Nephron (organoid): Measurements from ENCODE around the gene RFC2.
"Not testable (repeated sequence)": the region's sequence is repeated elsewhere in the genome, so short reads cannot be mapped to it uniquely, and the experiment has no call there.

ENCODE experiments used
- H3K27ac Mint-ChIP-seq, 3 experiments: 2 replicates each; pipeline ENCODE4 v1.8.0; 2020; ENCODE audit warnings: mixed read lengths in 3 of 3, mild to moderate bottlenecking in 2 of 3, moderate library complexity in 1 of 3
- H3K27me3 Mint-ChIP-seq: 2 replicates; pipeline ENCODE4 v1.8.0; 2021; ENCODE audit warnings: low read depth, mild to moderate bottlenecking, moderate library complexity, mixed read lengths
- H3K36me3 Mint-ChIP-seq: 2 replicates; pipeline ENCODE4 v1.8.0; 2020; ENCODE audit warnings: low read depth, mixed read lengths
- H3K4me1 Mint-ChIP-seq: 2 replicates; pipeline ENCODE4 v1.8.0; 2020; ENCODE audit warnings: mixed read lengths
- H3K4me3 Mint-ChIP-seq, 3 experiments: 2 replicates each; pipeline ENCODE4 v1.8.0; 2020; ENCODE audit warnings: mild to moderate bottlenecking in 3 of 3, mixed read lengths in 3 of 3, moderate library complexity in 2 of 3
- H3K9me3 Mint-ChIP-seq: 2 replicates; pipeline ENCODE4 v1.8.0; 2020; ENCODE audit warnings: mixed read lengths
- CTCF ChIP-seq, 3 experiments: fragments of 200-600 bp; sonication (generic); IDR thresholded peaks; one replicate each; pipeline ENCODE4 v1.5.0; 2021; ENCODE audit warnings: antibody characterized with exemption in 3 of 3; ENCODE audit not compliant: unreplicated experiment in 3 of 3

RFC2 gene

GRCh38 chr7:74256491-74257408 is 2.6 kb upstream of the RFC2 start:
- Mint-ChIP-seq H3K27me3 (no peaks in the 10 kb centered on the region), H3K4me1 (peaks cover 19% of the 10 kb centered on the region), H3K4me3 (peak overlapping the region; percentile 80 to 97 (median 82)), H3K36me3 (peaks cover 5% of the 10 kb centered on the region), H3K9me3 (no peaks in the 10 kb centered on the region), H3K27ac (peak overlapping the region; percentile 59 to 80 (median 79))
- no peak for TF ChIP-seq CTCF (IDR thresholded peaks at IDR 0.05; ENCODE audit: unreplicated experiment in 3 of 3)

- H3K27me3 Mint-ChIP-seq, H3K9me3 Mint-ChIP-seq: not testable (repeated sequence)
- H3K27ac Mint-ChIP-seq: peak overlapping the region in 1 of 3 experiments; percentile 32
- peak overlapping the region; percentile 82 to 98 (median 97) for H3K4me3 Mint-ChIP-seq
- H3K4me1 Mint-ChIP-seq: peaks cover 19% of the 10 kb centered on the region
- peaks cover 13% of the 10 kb centered on the region for H3K36me3 Mint-ChIP-seq
Measured at GRCh38 chr7:74255461-74255860, 1.3 kb upstream of the RFC2 start.

GRCh38 chr7:74254858-74255379 is 720 bp upstream of the RFC2 start:
- H3K4me3 Mint-ChIP-seq: peak overlapping the region; percentile 97 to 98 (median 97)
- no peak for TF ChIP-seq CTCF (IDR thresholded peaks at IDR 0.05; ENCODE audit: unreplicated experiment in 3 of 3)

GRCh38 chr7:74253835-74254128 is 417 bp downstream of the RFC2 start:
- H3K4me3 Mint-ChIP-seq: peak overlapping the region; percentile 97 to 98 (median 97)
- no peaks in the 10 kb centered on the region for H3K9me3 Mint-ChIP-seq
- H3K27me3 Mint-ChIP-seq: no peaks in the 10 kb centered on the region
- H3K27ac Mint-ChIP-seq: peak overlapping the region; percentile 90 to 98 (median 96)
- H3K36me3 Mint-ChIP-seq: peaks cover 27% of the 10 kb centered on the region
- peaks cover 19% of the 10 kb centered on the region for H3K4me1 Mint-ChIP-seq
- no peak for TF ChIP-seq CTCF (IDR thresholded peaks at IDR 0.05; ENCODE audit: unreplicated experiment in 3 of 3)

More at GRCh38 chr7:74254858-74255379, 720 bp upstream of the RFC2 start:
- H3K4me1 Mint-ChIP-seq: peaks cover 19% of the 10 kb centered on the region
- H3K27ac Mint-ChIP-seq: peak overlapping the region; percentile 90 to 98 (median 96)
- peaks cover 17% of the 10 kb centered on the region for H3K36me3 Mint-ChIP-seq
- H3K27me3 Mint-ChIP-seq: no peaks in the 10 kb centered on the region
- H3K9me3 Mint-ChIP-seq: no peaks in the 10 kb centered on the region

- peak overlapping the region; percentile 97 to 98 (median 97) for H3K4me3 Mint-ChIP-seq
- H3K9me3 Mint-ChIP-seq: no peaks in the 10 kb centered on the region
- peak overlapping the region; percentile 90 to 98 (median 96) for H3K27ac Mint-ChIP-seq
- TF ChIP-seq CTCF (IDR thresholded peaks at IDR 0.05; ENCODE audit: unreplicated experiment in 3 of 3): no peak
- no peaks in the 10 kb centered on the region for H3K27me3 Mint-ChIP-seq
- peaks cover 30% of the 10 kb centered on the region for H3K36me3 Mint-ChIP-seq
- peaks cover 19% of the 10 kb centered on the region for H3K4me1 Mint-ChIP-seq
Measured at GRCh38 chr7:74253331-74253730, 868 bp downstream of the RFC2 start.

- Mint-ChIP-seq H3K27ac (peak overlapping the region in 1 of 3 experiments; percentile 90), H3K4me3 (peak overlapping the region; percentile 82 to 98 (median 97)), H3K4me1 (peaks cover 19% of the 10 kb centered on the region), H3K9me3 (no peaks in the 10 kb centered on the region), H3K36me3 (peaks cover 34% of the 10 kb centered on the region), H3K27me3 (no peaks in the 10 kb centered on the region)
- TF ChIP-seq CTCF (IDR thresholded peaks at IDR 0.05; ENCODE audit: unreplicated experiment in 3 of 3): no peak
Measured at GRCh38 chr7:74252893-74253292, 1.3 kb downstream of the RFC2 start.

- not testable (repeated sequence) for H3K4me3 Mint-ChIP-seq, H3K9me3 Mint-ChIP-seq, H3K4me1 Mint-ChIP-seq, H3K27ac Mint-ChIP-seq, H3K27me3 Mint-ChIP-seq
- H3K36me3 Mint-ChIP-seq: peaks cover 48% of the 10 kb centered on the region
Measured at GRCh38 chr7:74249058-74249457, 5.1 kb downstream of the RFC2 start.
